K562 (cell line): ENCODE data around the gene SLC27A4. TPM values are rescaled to one million over a fixed set of nuclear protein-coding genes. Genes with fewer than 3 reads are reported as not detected.
A peak's percentile ranks its signal among the peaks of the same experiment; 100 is the strongest.

Experiments used
- BMI1 ChIP-seq: fragments of 150-350 bp; IDR thresholded peaks from 2 replicates; pipeline ENCODE4 v1.6.1; 2014; ENCODE audit warnings: low read length
- BRD9 ChIP-seq: fragments of 450-650 bp; IDR thresholded peaks from 2 replicates; pipeline ENCODE4 v1.6.1; 2018; ENCODE audit warnings: low read depth; ENCODE audit not compliant: partially characterized antibody
- CBX5 ChIP-seq: IDR thresholded peaks from 2 replicates; pipeline ENCODE4 v1.6.1; 2014; ENCODE audit warnings: low read depth, borderline replicate concordance
- CHD1 ChIP-seq: fragments of 200-600 bp; sonication (generic); IDR thresholded peaks from one replicate; pipeline ENCODE4 v1.6.1; 2012; ENCODE audit warnings: mild to moderate bottlenecking, moderate library complexity, low read length, inconsistent platforms
- CREBBP ChIP-seq: IDR thresholded peaks from one replicate; pipeline ENCODE4 v1.6.1; 2012; ENCODE audit warnings: low read depth, mild to moderate bottlenecking, control low read depth, inconsistent platforms, low read length
- CTBP1 ChIP-seq: fragments of 450-650 bp; IDR thresholded peaks from 2 replicates; pipeline ENCODE4 v1.6.1; 2016; ENCODE audit warnings: borderline replicate concordance
- E4F1 ChIP-seq: fragments of 250-450 bp; sonication (Bioruptor Pico); IDR thresholded peaks from 2 replicates; pipeline ENCODE4 v1.5.0; 2021; ENCODE audit warnings: mild to moderate bottlenecking, borderline replicate concordance
- ELF2 ChIP-seq: fragments of 250-450 bp; sonication (Bioruptor Pico); IDR thresholded peaks from 2 replicates; pipeline ENCODE4 v1.5.0; 2021; ENCODE audit warnings: mild to moderate bottlenecking
- ETV1 ChIP-seq: fragments of 450-650 bp; conservative IDR thresholded peaks from 2 replicates; pipeline ENCODE4 v1.6.1; 2016; ENCODE audit warnings: missing genetic modification characterization, control low read depth, low read depth, missing compliant biosample characterization
- HOMEZ ChIP-seq: fragments of 250-450 bp; sonication (Bioruptor Pico); IDR thresholded peaks from 2 replicates; pipeline ENCODE4 v1.4.0; 2020; ENCODE audit warnings: mild to moderate bottlenecking, moderate library complexity
- JUNB ChIP-seq: fragments of 450-650 bp; formaldehyde crosslinking; conservative IDR thresholded peaks from 2 replicates; pipeline ENCODE4 v1.4.0; 2020; ENCODE audit warnings: mild to moderate bottlenecking
- KDM1A ChIP-seq, 2 experiments: fragments of 450-650 bp; IDR thresholded peaks; 2 replicates each; pipeline ENCODE4 v1.6.1; 2016; ENCODE audit warnings: mild to moderate bottlenecking in 2 of 2
- KDM4B ChIP-seq, 2 experiments: fragments of 450-650 bp in 1 of 2; sonication (generic) in 1 of 2; IDR thresholded peaks; 2 replicates each; pipeline ENCODE4 v1.6.1; 2016 to 2017; ENCODE audit warnings: borderline replicate concordance in 2 of 2, antibody characterized with exemption in 1 of 2, low read depth in 1 of 2, mild to moderate bottlenecking in 1 of 2
- KLF13 ChIP-seq: fragments of 450-650 bp; IDR thresholded peaks from 2 replicates; pipeline ENCODE4 v1.6.1; 2016; ENCODE audit warnings: missing genetic modification characterization, low read depth, mild to moderate bottlenecking, missing compliant biosample characterization, moderate library complexity, borderline replicate concordance
- NFE2L1 ChIP-seq: fragments of 450-650 bp; IDR thresholded peaks from 2 replicates; pipeline ENCODE4 v1.6.1; 2016; ENCODE audit warnings: missing genetic modification characterization, low read depth, mild to moderate bottlenecking, missing compliant biosample characterization, moderate library complexity, borderline replicate concordance
- PRPF4 ChIP-seq: fragments of 200-400 bp; formaldehyde crosslinking; IDR thresholded peaks from one replicate; pipeline ENCODE4 v1.6.1; 2017; ENCODE audit warnings: low read length, low read depth, mild to moderate bottlenecking; ENCODE audit not compliant: insufficient read depth, poor library complexity, severe bottlenecking
- RBM22 ChIP-seq: fragments of 200-400 bp; formaldehyde crosslinking; IDR thresholded peaks from 2 replicates; pipeline ENCODE4 v1.6.1; 2018; ENCODE audit warnings: low read length, low read depth; ENCODE audit not compliant: poor library complexity, severe bottlenecking
- SMARCC2 ChIP-seq: fragments of 450-650 bp; IDR thresholded peaks from 2 replicates; pipeline ENCODE4 v1.6.1; 2017; ENCODE audit warnings: antibody characterized with exemption, moderate library complexity, mild to moderate bottlenecking, low read depth
- TEAD1 ChIP-seq, 2 experiments: fragments of 450-650 bp in 1 of 2; sonication (generic) in 1 of 2; formaldehyde crosslinking; IDR thresholded peaks; 2 replicates each; pipeline versions ENCODE4 v1.4.0 to v1.8.0; 2020 to 2022; ENCODE audit warnings: mild to moderate bottlenecking in 2 of 2, missing genetic modification reagents in 1 of 2
- TFE3 ChIP-seq: fragments of 450-650 bp; formaldehyde crosslinking; IDR thresholded peaks from 2 replicates; pipeline ENCODE4 v1.4.0; 2020; ENCODE audit warnings: mild to moderate bottlenecking, mixed read lengths
- ZBTB7A ChIP-seq: IDR thresholded peaks from 2 replicates; pipeline ENCODE4 v1.6.1; 2011; ENCODE audit warnings: low read depth, mild to moderate bottlenecking, low read length, moderate library complexity, borderline replicate concordance; ENCODE audit not compliant: control insufficient read depth
- ZNF134 ChIP-seq: fragments of 250-450 bp; sonication (Bioruptor Pico); conservative IDR thresholded peaks from 2 replicates; pipeline ENCODE4 v1.4.0; 2020
- ZNF699 ChIP-seq: fragments of 250-450 bp; sonication (Bioruptor Pico); IDR thresholded peaks from 2 replicates; pipeline ENCODE4 v1.8.0; 2021; ENCODE audit warnings: mild to moderate bottlenecking, moderate library complexity; ENCODE audit not compliant: insufficient replicate concordance
- ZNF707 ChIP-seq: fragments of 250-450 bp; sonication (Bioruptor Pico); conservative IDR thresholded peaks from 2 replicates; pipeline ENCODE4 v1.8.0; 2022; ENCODE audit warnings: inconsistent platforms, mild to moderate bottlenecking, moderate library complexity
- ZNF75A ChIP-seq: fragments of 450-650 bp; formaldehyde crosslinking; IDR thresholded peaks from 2 replicates; pipeline ENCODE4 v1.4.0; 2020; ENCODE audit warnings: mild to moderate bottlenecking
- polyA plus RNA-seq, 8 experiments: library from polyadenylated mRNA; depleted of rRNA in 4 of 8; stranded (reverse) in 5 of 8; unstranded in 3 of 8; fragments of >200 nt; fragmentation: Nextera tagmentation in 2 of 8; fragmentation: Illumina TruSeq in 1 of 8; extraction: Ambion mirVana in 2 of 8; extraction: Trizol in 1 of 8; gene quantifications; 2 replicates each; pipeline versions ENCODE4 v1.2.1 to v1.2.3, GENCODE V29; 2011 to 2014; ENCODE audit warnings: inconsistent platforms in 1 of 8, missing spikeins in 1 of 8
- total RNA-seq, 7 experiments: library from RNA; depleted of rRNA in 6 of 7; stranded (reverse); fragments of >200 nt in 6 of 7; fragmentation: Illumina TruSeq in 2 of 7; extraction: Trizol in 2 of 7; gene quantifications; 2 replicates each; pipeline versions ENCODE4 v1.2.1 to v1.2.3, GENCODE V29; 2011 to 2021; ENCODE audit warnings: low replicate concordance in 1 of 7

Gene SLC27A4
- total and polyA plus RNA-seq, 9 of the 15 experiments (the other 6 are each of a cell fraction or from before 2014, with no cell fraction given): 0.25 to 35.7 (median 14.0) TPM

GRCh38 chr9:128341435-128341849 is 1.1 kb downstream of the SLC27A4 start (continued):
- TF ChIP-seq TFE3 (CRISPR knock-in tag) (no peak), ELF2 (no peak), ZNF134 (CRISPR knock-in tag) (no peak), PRPF4 (no peak), ZBTB7A (no peak), ZNF699 (CRISPR knock-in tag) (no peak), ETV1 (tag) (no peak), CTBP1 (peak; percentile 68; the same call in 1 of the 2 replicates), KLF13 (no peak), SMARCC2 (no peak), ZNF75A (CRISPR knock-in tag) (no peak), CBX5 (no peak), BRD9 (no peak), JUNB (CRISPR knock-in tag) (no peak), ZNF707 (CRISPR knock-in tag) (no peak), CHD1 (no peak), BMI1 (no peak), TEAD1 (CRISPR knock-in tag; IDR thresholded peaks at IDR 0.05) (peak in 1 of 2 experiments; percentile 56; a peak in 1 of 4 replicates), KDM1A (IDR thresholded peaks at IDR 0.05) (no peak), KDM4B (IDR thresholded peaks at IDR 0.05; ENCODE audit: borderline replicate concordance in 2 of 2, low read depth in 1 of 2) (no peak), E4F1 (CRISPR knock-in tag) (no peak), RBM22 (no peak), NFE2L1 (tag) (no peak), HOMEZ (CRISPR knock-in tag) (no peak), CREBBP (no peak)
